Measurements from ENCODE around the gene ITIH6.
"Not testable (repeated sequence)": the region's sequence is repeated elsewhere in the genome, so short reads cannot be mapped to it uniquely, and the experiment has no call there.

ITIH6 gene

GRCh38 chrX:54747733-54748393 lies 50.2 kb downstream of the ITIH6 start:
- Histone ChIP-seq H3K9ac (ENCODE audit: low read length) (no peak overlapping the region), H3K4me1 (ENCODE audit: insufficient read depth, low read length) (no peaks in the 10 kb centered on the region), H3K27ac (ENCODE audit: low read depth, low read length) (no peak overlapping the region), H3K9me3 (ENCODE audit: low read length) (no peaks in the 10 kb centered on the region), H3K27me3 (ENCODE audit: control insufficient read depth in 1 of 2, insufficient read depth in 2 of 2, low read length in 2 of 2) (peaks cover 0 to 3% of the 10 kb centered on the region in 2 donors), H3K36me3 (ENCODE audit: insufficient read depth, low read length) (no peaks in the 10 kb centered on the region), H3K4me3 (ENCODE audit: low read depth in 1 of 2, low read length in 2 of 2) (no peak overlapping the region)

- no peak overlapping the region for H3K4me3 ChIP-seq (ENCODE audit: low read depth in 1 of 2, low read length in 2 of 2)
- H3K9me3 ChIP-seq (ENCODE audit: low read length), result no peaks in the 10 kb centered on the region
- H3K36me3 ChIP-seq (ENCODE audit: insufficient read depth, low read length), result no peaks in the 10 kb centered on the region
- H3K27ac ChIP-seq (ENCODE audit: low read depth, low read length), result no peak overlapping the region
- no peak overlapping the region for H3K9ac ChIP-seq (ENCODE audit: low read length)
- H3K27me3 ChIP-seq (ENCODE audit: control insufficient read depth in 1 of 2, insufficient read depth in 2 of 2, low read length in 2 of 2), result peaks cover 0 to 3% of the 10 kb centered on the region in 2 donors
- H3K4me1 ChIP-seq (ENCODE audit: insufficient read depth, low read length), result no peaks in the 10 kb centered on the region
Measured at GRCh38 chrX:54746928-54747327, 51.1 kb downstream of the ITIH6 start.

- H3K4me1 ChIP-seq (ENCODE audit: insufficient read depth, low read length), result no peaks in the 10 kb centered on the region
- no peak overlapping the region for H3K27ac ChIP-seq (ENCODE audit: low read depth, low read length)
- no peak overlapping the region for H3K9ac ChIP-seq (ENCODE audit: low read length)
- H3K9me3 ChIP-seq (ENCODE audit: low read length), result no peaks in the 10 kb centered on the region
- H3K4me3 ChIP-seq (ENCODE audit: low read depth in 1 of 2, low read length in 2 of 2), result no peak overlapping the region
- H3K36me3 ChIP-seq (ENCODE audit: insufficient read depth, low read length), result no peaks in the 10 kb centered on the region
- H3K27me3 ChIP-seq (ENCODE audit: control insufficient read depth in 1 of 2, insufficient read depth in 2 of 2, low read length in 2 of 2), result peaks cover 0 to 3% of the 10 kb centered on the region in 2 donors
Measured at GRCh38 chrX:54745676-54746075, 52.4 kb downstream of the ITIH6 start.

- H3K36me3 ChIP-seq (ENCODE audit: insufficient read depth, low read length); H3K9ac ChIP-seq (ENCODE audit: low read length); H3K4me3 ChIP-seq (ENCODE audit: low read depth in 1 of 2, low read length in 2 of 2); H3K27ac ChIP-seq (ENCODE audit: low read depth, low read length); H3K9me3 ChIP-seq (ENCODE audit: low read length); H3K4me1 ChIP-seq (ENCODE audit: insufficient read depth, low read length); H3K27me3 ChIP-seq (ENCODE audit: control insufficient read depth in 1 of 2, insufficient read depth in 2 of 2, low read length in 2 of 2): not testable (repeated sequence)
Measured at GRCh38 chrX:54738567-54738966, 59.5 kb downstream of the ITIH6 start.

- H3K9me3 ChIP-seq (ENCODE audit: low read length); H3K36me3 ChIP-seq (ENCODE audit: insufficient read depth, low read length); H3K27ac ChIP-seq (ENCODE audit: low read depth, low read length); H3K27me3 ChIP-seq (ENCODE audit: control insufficient read depth in 1 of 2, insufficient read depth in 2 of 2, low read length in 2 of 2); H3K9ac ChIP-seq (ENCODE audit: low read length); H3K4me3 ChIP-seq (ENCODE audit: low read depth in 1 of 2, low read length in 2 of 2); H3K4me1 ChIP-seq (ENCODE audit: insufficient read depth, low read length): not testable (repeated sequence)
Measured at GRCh38 chrX:54736298-54736942, 61.6 kb downstream of the ITIH6 start.

- no peaks in the 10 kb centered on the region for H3K4me1 ChIP-seq (ENCODE audit: insufficient read depth, low read length)
- H3K27me3 ChIP-seq (ENCODE audit: control insufficient read depth in 1 of 2, insufficient read depth in 2 of 2, low read length in 2 of 2), result no peaks in the 10 kb centered on the region
Measured at GRCh38 chrX:54721424-54721823, 76.6 kb downstream of the ITIH6 start.

GRCh38 chrX:54715621-54716020 lies 82.4 kb downstream of the ITIH6 start:
- Histone ChIP-seq H3K9ac (ENCODE audit: low read length) (no peak overlapping the region), H3K27me3 (ENCODE audit: control insufficient read depth in 1 of 2, insufficient read depth in 2 of 2, low read length in 2 of 2) (no peaks in the 10 kb centered on the region), H3K9me3 (ENCODE audit: low read length) (no peaks in the 10 kb centered on the region), H3K4me1 (ENCODE audit: insufficient read depth, low read length) (no peaks in the 10 kb centered on the region), H3K4me3 (ENCODE audit: low read depth in 1 of 2, low read length in 2 of 2) (no peak overlapping the region), H3K27ac (ENCODE audit: low read depth, low read length) (no peak overlapping the region), H3K36me3 (ENCODE audit: insufficient read depth, low read length) (no peaks in the 10 kb centered on the region)

More at GRCh38 chrX:54721424-54721823, 76.6 kb downstream of the ITIH6 start:
- Histone ChIP-seq H3K27ac (ENCODE audit: low read depth, low read length) (no peak overlapping the region), H3K4me3 (ENCODE audit: low read depth in 1 of 2, low read length in 2 of 2) (no peak overlapping the region), H3K9me3 (ENCODE audit: low read length) (peaks cover 4% of the 10 kb centered on the region), H3K36me3 (ENCODE audit: insufficient read depth, low read length) (no peaks in the 10 kb centered on the region), H3K9ac (ENCODE audit: low read length) (no peak overlapping the region)

GRCh38 chrX:54714424-54714823 lies 83.6 kb downstream of the ITIH6 start:
- no peaks in the 10 kb centered on the region for H3K4me1 ChIP-seq (ENCODE audit: insufficient read depth, low read length)
- no peaks in the 10 kb centered on the region for H3K27me3 ChIP-seq (ENCODE audit: control insufficient read depth in 1 of 2, insufficient read depth in 2 of 2, low read length in 2 of 2)
- H3K4me3 ChIP-seq (ENCODE audit: low read depth in 1 of 2, low read length in 2 of 2), result no peak overlapping the region
- no peaks in the 10 kb centered on the region for H3K9me3 ChIP-seq (ENCODE audit: low read length)
- no peaks in the 10 kb centered on the region for H3K36me3 ChIP-seq (ENCODE audit: insufficient read depth, low read length)
- no peak overlapping the region for H3K27ac ChIP-seq (ENCODE audit: low read depth, low read length)
- no peak overlapping the region for H3K9ac ChIP-seq (ENCODE audit: low read length)

GRCh38 chrX:54711735-54712134 lies 86.3 kb downstream of the ITIH6 start:
- H3K36me3 ChIP-seq (ENCODE audit: insufficient read depth, low read length), result no peaks in the 10 kb centered on the region
- H3K4me3 ChIP-seq (ENCODE audit: low read depth in 1 of 2, low read length in 2 of 2), result no peak overlapping the region
- no peak overlapping the region for H3K27ac ChIP-seq (ENCODE audit: low read depth, low read length)
- no peaks in the 10 kb centered on the region for H3K9me3 ChIP-seq (ENCODE audit: low read length)
- H3K27me3 ChIP-seq (ENCODE audit: control insufficient read depth in 1 of 2, insufficient read depth in 2 of 2, low read length in 2 of 2), result no peaks in the 10 kb centered on the region
- H3K4me1 ChIP-seq (ENCODE audit: insufficient read depth, low read length), result no peaks in the 10 kb centered on the region
- H3K9ac ChIP-seq (ENCODE audit: low read length), result no peak overlapping the region

- Histone ChIP-seq H3K9me3 (ENCODE audit: low read length) (no peaks in the 10 kb centered on the region), H3K4me1 (ENCODE audit: insufficient read depth, low read length) (no peaks in the 10 kb centered on the region), H3K27ac (ENCODE audit: low read depth, low read length) (no peak overlapping the region), H3K4me3 (ENCODE audit: low read depth in 1 of 2, low read length in 2 of 2) (no peak overlapping the region), H3K36me3 (ENCODE audit: insufficient read depth, low read length) (no peaks in the 10 kb centered on the region), H3K9ac (ENCODE audit: low read length) (no peak overlapping the region), H3K27me3 (ENCODE audit: control insufficient read depth in 1 of 2, insufficient read depth in 2 of 2, low read length in 2 of 2) (no peaks in the 10 kb centered on the region)
Measured at GRCh38 chrX:54710920-54711319, 87.1 kb downstream of the ITIH6 start.

- H3K9me3 ChIP-seq (ENCODE audit: low read length), result no peaks in the 10 kb centered on the region
- no peak overlapping the region for H3K27ac ChIP-seq (ENCODE audit: low read depth, low read length)
- H3K9ac ChIP-seq (ENCODE audit: low read length), result no peak overlapping the region
- no peak overlapping the region for H3K4me3 ChIP-seq (ENCODE audit: low read depth in 1 of 2, low read length in 2 of 2)
- no peaks in the 10 kb centered on the region for H3K4me1 ChIP-seq (ENCODE audit: insufficient read depth, low read length)
- no peaks in the 10 kb centered on the region for H3K36me3 ChIP-seq (ENCODE audit: insufficient read depth, low read length)
- no peaks in the 10 kb centered on the region for H3K27me3 ChIP-seq (ENCODE audit: control insufficient read depth in 1 of 2, insufficient read depth in 2 of 2, low read length in 2 of 2)
Measured at GRCh38 chrX:54708404-54708803, 89.7 kb downstream of the ITIH6 start.

Data from muscle layer of colon (tissue), 2 donors.